HEK293 (cell line): ENCODE data around the gene SOX12.

ENCODE experiments used
- GLI2 ChIP-seq: fragments of 450-650 bp; formaldehyde crosslinking; IDR thresholded peaks from 2 replicates; pipeline ENCODE4; 2017; ENCODE audit warnings: missing biosample characterization, missing genetic modification characterization, low read depth, borderline replicate concordance
- GLIS2 ChIP-seq: fragments of 450-650 bp; formaldehyde crosslinking; IDR thresholded peaks from 2 replicates; pipeline ENCODE4 v1.5.1; 2016; ENCODE audit warnings: missing biosample characterization, missing genetic modification characterization
- HOXC10 ChIP-seq: sonication (generic); formaldehyde crosslinking; IDR thresholded peaks from 2 replicates; pipeline ENCODE4 v1.8.1; 2023; ENCODE audit warnings: mild to moderate bottlenecking, missing genetic modification reagents
- INSM2 ChIP-seq: fragments of 450-650 bp; formaldehyde crosslinking; IDR thresholded peaks from 2 replicates; pipeline ENCODE4 v1.5.1; 2016; ENCODE audit warnings: missing biosample characterization, missing genetic modification characterization
- KLF7 ChIP-seq: fragments of 450-650 bp; formaldehyde crosslinking; IDR thresholded peaks from 2 replicates; pipeline ENCODE4 v1.5.1; 2016; ENCODE audit warnings: missing biosample characterization, missing genetic modification characterization, borderline replicate concordance
- RBAK ChIP-seq: fragments of 450-650 bp; formaldehyde crosslinking; IDR thresholded peaks from 2 replicates; pipeline ENCODE4 v1.5.1; 2016; ENCODE audit warnings: missing biosample characterization, missing genetic modification characterization
- ZBTB17 ChIP-seq: fragments of 450-650 bp; formaldehyde crosslinking; IDR thresholded peaks from 2 replicates; pipeline ENCODE4 v1.5.1; 2016; ENCODE audit warnings: missing biosample characterization, missing genetic modification characterization
- ZBTB21 ChIP-seq: fragments of 450-650 bp; formaldehyde crosslinking; IDR thresholded peaks from 2 replicates; pipeline ENCODE4 v1.5.1; 2017; ENCODE audit warnings: missing biosample characterization, missing genetic modification characterization
- ZBTB49 ChIP-seq: fragments of 450-650 bp; formaldehyde crosslinking; IDR thresholded peaks from 2 replicates; pipeline ENCODE4 v1.5.1; 2016; ENCODE audit warnings: missing biosample characterization, missing genetic modification characterization, low read depth
- ZBTB7A ChIP-seq: fragments of 450-650 bp; formaldehyde crosslinking; IDR thresholded peaks from 2 replicates; pipeline ENCODE4 v1.5.1; 2016; ENCODE audit warnings: low read depth, missing biosample characterization, missing genetic modification characterization
- ZNF10 ChIP-seq: fragments of 450-650 bp; formaldehyde crosslinking; IDR thresholded peaks from 2 replicates; pipeline ENCODE4 v1.5.1; 2017; ENCODE audit warnings: missing biosample characterization, missing genetic modification characterization
- ZNF121 ChIP-seq: fragments of 450-650 bp; formaldehyde crosslinking; IDR thresholded peaks from 2 replicates; pipeline ENCODE4 v1.5.1; 2016; ENCODE audit warnings: missing biosample characterization, missing genetic modification characterization
- ZNF146 ChIP-seq: fragments of 450-650 bp; formaldehyde crosslinking; IDR thresholded peaks from 2 replicates; pipeline ENCODE4 v1.5.1; 2016; ENCODE audit warnings: missing biosample characterization, missing genetic modification characterization
- ZNF155 ChIP-seq: fragments of 450-650 bp; formaldehyde crosslinking; IDR thresholded peaks from 2 replicates; pipeline ENCODE4 v1.5.1; 2016; ENCODE audit warnings: missing biosample characterization, missing genetic modification characterization
- ZNF157 ChIP-seq: fragments of 450-650 bp; formaldehyde crosslinking; IDR thresholded peaks from 2 replicates; pipeline ENCODE4 v1.5.1; 2016; ENCODE audit warnings: missing biosample characterization, missing genetic modification characterization
- ZNF175 ChIP-seq: fragments of 450-650 bp; formaldehyde crosslinking; IDR thresholded peaks from 2 replicates; pipeline ENCODE4 v1.5.1; 2016; ENCODE audit warnings: missing biosample characterization, missing genetic modification characterization
- ZNF248 ChIP-seq: fragments of 450-650 bp; formaldehyde crosslinking; IDR thresholded peaks from 2 replicates; pipeline ENCODE4 v1.5.1; 2017; ENCODE audit warnings: missing biosample characterization, missing genetic modification characterization
- ZNF423 ChIP-seq: fragments of 450-650 bp; formaldehyde crosslinking; IDR thresholded peaks from 2 replicates; pipeline ENCODE4 v1.5.1; 2016; ENCODE audit warnings: missing biosample characterization, missing genetic modification characterization
- ZNF426 ChIP-seq: fragments of 450-650 bp; formaldehyde crosslinking; IDR thresholded peaks from 2 replicates; pipeline ENCODE4 v1.5.1; 2017; ENCODE audit warnings: missing biosample characterization, missing genetic modification characterization, mild to moderate bottlenecking, inconsistent platforms, moderate library complexity
- ZNF529 ChIP-seq: fragments of 450-650 bp; formaldehyde crosslinking; IDR thresholded peaks from 2 replicates; pipeline ENCODE4 v1.5.1; 2017; ENCODE audit warnings: missing genetic modification characterization, missing biosample characterization; ENCODE audit not compliant: insufficient replicate concordance
- ZNF555 ChIP-seq: fragments of 450-650 bp; formaldehyde crosslinking; conservative IDR thresholded peaks from 2 replicates; pipeline ENCODE4 v1.5.1; 2017; ENCODE audit warnings: missing biosample characterization, mild to moderate bottlenecking, missing genetic modification characterization, inconsistent platforms
- ZNF580 ChIP-seq: fragments of 450-650 bp; formaldehyde crosslinking; IDR thresholded peaks from 2 replicates; pipeline ENCODE4 v1.5.1; 2016; ENCODE audit warnings: missing biosample characterization, missing genetic modification characterization
- ZNF600 ChIP-seq: fragments of 450-650 bp; formaldehyde crosslinking; IDR thresholded peaks from 2 replicates; pipeline ENCODE4 v1.5.1; 2016; ENCODE audit warnings: missing biosample characterization, missing genetic modification characterization
- ZNF677 ChIP-seq: fragments of 450-650 bp; IDR thresholded peaks from 2 replicates; pipeline ENCODE4 v1.5.0; 2018; ENCODE audit warnings: missing biosample characterization, mild to moderate bottlenecking, missing genetic modification characterization, moderate library complexity
- ZNF747 ChIP-seq: fragments of 450-650 bp; formaldehyde crosslinking; IDR thresholded peaks from 2 replicates; pipeline ENCODE4 v1.5.1; 2016; ENCODE audit warnings: missing biosample characterization, missing genetic modification characterization
- ZSCAN4 ChIP-seq: fragments of 450-650 bp; formaldehyde crosslinking; IDR thresholded peaks from 2 replicates; pipeline ENCODE4 v1.5.1; 2017; ENCODE audit warnings: missing biosample characterization, missing genetic modification characterization
- TF ChIP-seq, protein P1 (sequence below): fragments of 450-650 bp; formaldehyde crosslinking; conservative IDR thresholded peaks from 2 replicates; pipeline ENCODE4 v1.5.1; 2016; ENCODE audit warnings: low read depth, missing biosample characterization, missing genetic modification characterization
- TF ChIP-seq, protein P2 (sequence below): fragments of 450-650 bp; formaldehyde crosslinking; IDR thresholded peaks from 2 replicates; pipeline ENCODE4; 2016; ENCODE audit warnings: missing biosample characterization, missing genetic modification characterization
- TF ChIP-seq, protein P3 (sequence below): fragments of 450-650 bp; formaldehyde crosslinking; IDR thresholded peaks from 2 replicates; pipeline ENCODE4 v1.5.1; 2016; ENCODE audit warnings: missing biosample characterization, missing genetic modification characterization

Gene SOX12

GRCh38 chr20:297925-298775, 27.2 kb upstream of the SOX12 start (continued):
- TF ChIP-seq INSM2 (tag by site-specific recombination): no peak
- no peak for TF ChIP-seq ZNF146
- TF ChIP-seq ZNF175 (tag by site-specific recombination): no peak
- no peak for TF ChIP-seq ZNF677
- TF ChIP-seq GLIS2 (tag by site-specific recombination): peak; percentile 71
- no peak for TF ChIP-seq HOXC10 (CRISPR knock-in tag)
- TF ChIP-seq RBAK (tag by site-specific recombination): no peak
- no peak for TF ChIP-seq ZNF529 (tag by site-specific recombination)
- no peak for TF ChIP-seq ZNF555 (tag by site-specific recombination)
- TF ChIP-seq ZBTB7A (tag by site-specific recombination): no peak
- TF ChIP-seq ZNF426 (tag by site-specific recombination): no peak
- no peak for TF ChIP-seq KLF7 (tag by site-specific recombination)
- no peak for TF ChIP-seq GLI2 (tag by site-specific recombination)
- TF ChIP-seq ZBTB17 (tag by site-specific recombination): peak; percentile 55; the same call in 1 of the 2 replicates
- no peak for TF ChIP-seq ZNF248 (tag by site-specific recombination)
- TF ChIP-seq ZBTB49 (tag by site-specific recombination): no peak
- TF ChIP-seq ZSCAN4: no peak
- TF ChIP-seq, protein P1, sequence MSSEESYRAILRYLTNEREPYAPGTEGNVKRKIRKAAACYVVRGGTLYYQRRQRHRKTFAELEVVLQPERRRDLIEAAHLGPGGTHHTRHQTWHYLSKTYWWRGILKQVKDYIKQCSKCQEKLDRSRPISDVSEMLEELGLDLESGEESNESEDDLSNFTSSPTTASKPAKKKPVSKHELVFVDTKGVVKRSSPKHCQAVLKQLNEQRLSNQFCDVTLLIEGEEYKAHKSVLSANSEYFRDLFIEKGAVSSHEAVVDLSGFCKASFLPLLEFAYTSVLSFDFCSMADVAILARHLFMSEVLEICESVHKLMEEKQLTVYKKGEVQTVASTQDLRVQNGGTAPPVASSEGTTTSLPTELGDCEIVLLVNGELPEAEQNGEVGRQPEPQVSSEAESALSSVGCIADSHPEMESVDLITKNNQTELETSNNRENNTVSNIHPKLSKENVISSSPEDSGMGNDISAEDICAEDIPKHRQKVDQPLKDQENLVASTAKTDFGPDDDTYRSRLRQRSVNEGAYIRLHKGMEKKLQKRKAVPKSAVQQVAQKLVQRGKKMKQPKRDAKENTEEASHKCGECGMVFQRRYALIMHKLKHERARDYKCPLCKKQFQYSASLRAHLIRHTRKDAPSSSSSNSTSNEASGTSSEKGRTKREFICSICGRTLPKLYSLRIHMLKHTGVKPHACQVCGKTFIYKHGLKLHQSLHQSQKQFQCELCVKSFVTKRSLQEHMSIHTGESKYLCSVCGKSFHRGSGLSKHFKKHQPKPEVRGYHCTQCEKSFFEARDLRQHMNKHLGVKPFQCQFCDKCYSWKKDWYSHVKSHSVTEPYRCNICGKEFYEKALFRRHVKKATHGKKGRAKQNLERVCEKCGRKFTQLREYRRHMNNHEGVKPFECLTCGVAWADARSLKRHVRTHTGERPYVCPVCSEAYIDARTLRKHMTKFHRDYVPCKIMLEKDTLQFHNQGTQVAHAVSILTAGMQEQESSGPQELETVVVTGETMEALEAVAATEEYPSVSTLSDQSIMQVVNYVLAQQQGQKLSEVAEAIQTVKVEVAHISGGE (tag by site-specific recombination): peak; percentile 46
- no peak for TF ChIP-seq ZNF157 (tag by site-specific recombination)
- no peak for TF ChIP-seq ZNF10 (tag by site-specific recombination)
- TF ChIP-seq, protein P2, sequence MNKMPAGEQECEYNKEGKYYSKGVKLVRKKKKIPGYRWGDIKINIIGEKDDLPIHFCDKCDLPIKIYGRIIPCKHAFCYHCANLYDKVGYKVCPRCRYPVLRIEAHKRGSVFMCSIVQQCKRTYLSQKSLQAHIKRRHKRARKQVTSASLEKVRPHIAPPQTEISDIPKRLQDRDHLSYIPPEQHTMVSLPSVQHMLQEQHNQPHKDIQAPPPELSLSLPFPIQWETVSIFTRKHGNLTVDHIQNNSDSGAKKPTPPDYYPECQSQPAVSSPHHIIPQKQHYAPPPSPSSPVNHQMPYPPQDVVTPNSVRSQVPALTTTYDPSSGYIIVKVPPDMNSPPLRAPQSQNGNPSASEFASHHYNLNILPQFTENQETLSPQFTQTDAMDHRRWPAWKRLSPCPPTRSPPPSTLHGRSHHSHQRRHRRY (tag by site-specific recombination): no peak
- TF ChIP-seq ZNF600 (tag by site-specific recombination): peak; percentile 85
- TF ChIP-seq ZNF121 (tag by site-specific recombination): no peak
- no peak for TF ChIP-seq ZNF747 (tag by site-specific recombination)
- TF ChIP-seq, protein P3, sequence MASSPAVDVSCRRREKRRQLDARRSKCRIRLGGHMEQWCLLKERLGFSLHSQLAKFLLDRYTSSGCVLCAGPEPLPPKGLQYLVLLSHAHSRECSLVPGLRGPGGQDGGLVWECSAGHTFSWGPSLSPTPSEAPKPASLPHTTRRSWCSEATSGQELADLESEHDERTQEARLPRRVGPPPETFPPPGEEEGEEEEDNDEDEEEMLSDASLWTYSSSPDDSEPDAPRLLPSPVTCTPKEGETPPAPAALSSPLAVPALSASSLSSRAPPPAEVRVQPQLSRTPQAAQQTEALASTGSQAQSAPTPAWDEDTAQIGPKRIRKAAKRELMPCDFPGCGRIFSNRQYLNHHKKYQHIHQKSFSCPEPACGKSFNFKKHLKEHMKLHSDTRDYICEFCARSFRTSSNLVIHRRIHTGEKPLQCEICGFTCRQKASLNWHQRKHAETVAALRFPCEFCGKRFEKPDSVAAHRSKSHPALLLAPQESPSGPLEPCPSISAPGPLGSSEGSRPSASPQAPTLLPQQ (tag by site-specific recombination): no peak
- no peak for TF ChIP-seq ZNF580 (tag by site-specific recombination)
- no peak for TF ChIP-seq ZNF155 (tag by site-specific recombination)
- TF ChIP-seq ZNF423 (tag by site-specific recombination): no peak
- no peak for TF ChIP-seq ZBTB21 (tag by site-specific recombination)
